Activated T-cell treated with anti-CD3 and anti-CD28 coated beads for 24 hours (primary cell): Measurements from ENCODE around the gene HCN1.
"Not testable (repeated sequence)": the region's sequence is repeated elsewhere in the genome, so short reads cannot be mapped to it uniquely, and the experiment has no call there.

ENCODE experiments used
- DNase-seq: peaks from one replicate; pipeline ENCODE4 v3.0.0-alpha.2; 2020; ENCODE audit warnings: low read depth

Gene HCN1

DNA sequence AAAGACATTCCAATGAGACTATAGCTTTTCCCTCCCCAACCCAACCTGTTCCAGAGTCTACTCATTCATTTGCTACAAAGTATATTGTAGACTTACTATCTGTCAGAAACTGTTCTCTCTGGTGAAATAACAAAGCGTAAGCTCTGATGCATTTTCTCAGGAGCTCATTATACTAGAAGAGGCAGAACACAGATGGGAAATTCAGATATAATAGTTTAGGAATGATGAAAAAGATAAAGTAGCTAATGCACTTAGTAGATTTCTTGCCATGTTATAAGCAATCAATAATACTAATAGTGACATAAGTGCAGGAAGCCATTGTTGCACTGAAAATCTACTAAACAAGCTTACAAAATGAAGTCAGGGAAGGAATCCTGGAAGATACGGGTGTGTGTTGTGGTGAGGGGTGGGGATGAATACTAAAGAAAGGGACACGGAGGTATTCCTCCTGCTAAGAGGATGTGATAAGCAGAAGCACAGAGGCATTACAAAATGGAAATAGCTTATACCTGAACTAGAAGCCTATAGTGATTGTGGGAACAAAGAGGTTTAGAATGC is 78.2 kb downstream of the HCN1 start:
- no peak for DNase-seq

DNA sequence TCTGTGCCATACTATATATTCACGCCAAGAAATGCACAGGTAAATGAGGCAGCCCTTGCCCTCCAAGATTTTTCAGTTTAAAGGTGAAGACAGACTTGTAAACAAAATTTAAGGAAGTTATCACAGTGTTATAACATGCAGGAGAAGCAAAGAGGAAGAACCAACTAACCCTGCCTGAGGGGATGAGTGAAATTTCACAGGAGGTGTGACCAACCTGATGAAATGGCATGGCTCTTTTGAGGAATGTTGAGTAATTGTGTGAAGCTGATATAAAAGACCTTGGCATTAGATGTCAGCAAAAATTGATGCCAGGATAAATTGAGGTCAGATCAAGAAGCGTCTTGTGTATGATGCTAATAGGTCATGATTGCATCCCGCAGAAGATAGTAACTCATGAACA is 86.5 kb downstream of the HCN1 start:
- no peak for DNase-seq

DNA sequence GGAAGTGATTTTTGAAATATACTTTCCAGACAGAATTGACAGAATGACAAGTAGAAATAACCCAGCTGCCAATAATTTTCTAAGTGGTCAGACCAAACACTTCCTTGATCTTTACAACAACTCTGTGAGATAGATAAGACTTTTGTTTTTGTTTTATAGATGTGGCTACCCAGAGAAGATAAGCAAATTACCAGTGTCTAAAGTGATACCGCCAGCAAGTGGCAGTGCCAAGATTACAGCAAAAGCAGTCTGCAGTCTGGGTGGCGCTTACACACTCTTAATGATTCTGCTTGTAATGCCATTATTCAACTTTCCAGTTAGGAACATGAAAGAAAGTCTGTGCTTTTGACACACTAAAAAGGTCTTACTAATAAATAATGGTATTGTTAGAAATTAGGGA is 92.1 kb downstream of the HCN1 start:
- DNase-seq = no peak

DNA sequence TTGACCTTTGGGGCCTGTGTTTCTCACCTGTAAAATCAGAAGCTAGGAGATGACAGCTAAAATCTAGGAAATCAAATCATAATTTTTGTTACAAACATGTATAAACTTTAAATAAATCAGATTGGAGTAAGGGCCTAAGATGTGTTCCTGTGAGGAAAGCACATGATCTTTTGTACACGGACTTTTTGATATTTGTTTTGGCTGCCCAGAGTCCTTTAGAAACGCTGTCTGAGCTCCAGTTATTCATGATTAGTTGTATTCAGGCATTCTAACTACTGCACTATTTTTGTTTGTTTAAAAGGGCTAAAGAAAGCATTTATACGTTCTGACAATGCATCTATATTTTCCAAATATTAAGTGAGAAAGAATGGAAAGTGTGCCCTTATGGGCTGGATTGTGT is 94.8 kb downstream of the HCN1 start:
- DNase-seq = no peak

DNA sequence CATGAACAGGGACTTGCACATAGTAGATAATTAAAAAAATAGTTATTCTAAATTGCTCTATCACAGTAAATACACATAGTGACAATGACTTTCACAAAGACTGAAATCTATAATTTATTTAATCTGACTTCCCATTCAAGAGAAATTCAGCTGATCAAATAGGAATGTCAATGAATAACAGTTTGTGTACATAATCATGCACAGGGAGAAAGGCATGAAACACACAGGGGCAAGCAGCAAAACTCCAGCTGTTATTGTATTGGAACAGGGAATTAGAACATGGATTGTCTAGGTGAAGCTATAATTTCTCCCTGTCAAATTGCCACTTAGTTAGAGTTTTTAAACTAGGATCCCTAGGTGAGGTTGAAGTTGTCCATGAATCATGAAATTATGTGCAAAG is 99.9 kb downstream of the HCN1 start:
- no peak for DNase-seq

DNA sequence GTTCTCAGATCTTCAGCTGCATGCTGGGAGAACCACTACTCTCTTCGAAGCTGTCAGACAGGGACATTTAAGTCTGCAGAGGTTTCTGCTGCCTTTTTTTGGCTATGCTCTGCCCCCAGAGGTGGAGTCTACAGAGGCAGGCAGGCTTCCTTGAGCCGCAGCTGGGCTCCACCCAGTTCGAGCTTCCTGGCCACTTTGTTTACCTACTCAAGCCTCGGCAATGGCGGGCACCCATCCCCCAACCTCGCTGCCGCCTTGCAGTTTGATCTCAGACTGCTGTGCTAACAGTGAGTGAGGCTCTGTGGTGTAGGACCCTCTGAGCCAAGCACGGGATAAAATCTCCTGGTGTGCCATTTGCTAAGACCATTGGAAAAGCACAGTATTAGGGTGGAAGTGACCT is 110.2 kb downstream of the HCN1 start:
- DNase-seq = not testable (repeated sequence)

DNA sequence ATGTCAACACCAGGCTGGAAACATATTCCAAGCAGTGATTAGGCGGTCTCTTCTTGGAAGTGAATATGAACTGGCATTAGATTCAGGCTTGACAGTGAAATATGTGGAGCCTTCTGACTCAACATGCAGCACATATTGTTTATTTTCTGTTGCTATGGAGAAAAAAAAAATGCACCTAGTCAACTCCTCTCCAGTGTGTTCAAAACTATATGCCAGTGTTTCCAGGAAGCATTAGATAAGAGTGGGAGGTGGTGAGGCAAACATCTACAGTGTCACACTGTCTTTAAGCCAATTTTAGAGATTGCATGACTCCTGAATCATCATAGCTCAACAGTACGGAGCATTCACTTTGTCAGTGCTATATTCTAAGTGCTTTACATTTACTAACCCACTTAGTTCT is 117.9 kb downstream of the HCN1 start:
- DNase-seq = no peak

DNA sequence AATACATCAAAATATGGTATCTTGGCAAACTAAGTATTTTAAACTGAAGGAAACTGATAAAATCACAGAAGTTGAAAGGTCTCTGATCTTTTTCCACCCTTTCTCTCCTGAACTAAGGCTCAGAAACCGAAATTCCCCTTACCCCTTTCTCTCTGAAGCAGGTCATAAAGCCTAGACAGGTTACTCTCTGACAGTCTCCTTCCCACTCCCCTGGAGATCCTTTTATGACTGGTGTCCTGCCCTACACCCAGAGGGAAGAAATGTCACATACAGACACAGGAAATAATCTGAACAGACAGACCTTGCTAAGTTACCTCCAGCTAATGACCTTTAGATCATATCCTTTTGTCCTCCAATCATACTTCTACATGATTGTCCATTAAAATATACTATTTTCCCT is 127.4 kb downstream of the HCN1 start:
- no peak for DNase-seq

DNA sequence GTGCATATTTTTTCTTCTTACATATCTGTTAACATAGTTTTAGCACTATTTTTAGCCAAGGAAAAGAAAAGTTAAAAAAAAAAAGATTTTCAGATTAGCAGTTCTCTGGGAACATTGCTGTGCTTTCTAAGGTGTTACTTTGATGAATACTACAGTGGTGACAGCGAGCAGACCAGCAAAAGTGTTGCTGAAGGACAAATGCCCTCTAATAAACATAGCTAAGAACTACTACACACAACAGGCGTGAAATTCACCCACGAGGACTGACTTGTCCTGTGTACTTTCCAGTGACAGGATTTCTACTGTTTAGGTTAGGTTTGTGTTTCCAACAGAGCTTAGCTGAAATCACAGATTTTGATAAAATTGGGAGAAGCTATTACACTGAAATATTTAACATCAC is 153.8 kb downstream of the HCN1 start:
- no peak for DNase-seq

DNA sequence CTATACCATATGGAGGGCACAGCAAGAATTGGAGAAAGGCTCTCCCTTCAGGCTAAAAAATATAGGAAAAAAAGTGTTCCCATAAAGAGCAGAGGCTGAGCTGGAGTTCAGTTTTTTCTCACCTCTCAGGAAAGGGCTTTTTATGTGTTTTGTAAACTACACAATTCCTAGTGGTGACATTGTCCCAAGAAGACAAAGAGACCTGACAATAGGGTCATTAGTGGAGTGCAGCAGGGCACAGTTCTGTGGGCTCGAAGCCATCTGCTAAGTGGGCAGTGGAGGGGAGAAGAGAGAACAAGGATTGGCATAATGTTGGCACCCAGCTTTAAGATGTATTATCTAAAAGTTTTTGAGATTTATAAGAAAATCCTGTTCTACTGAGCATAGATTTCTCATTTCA is 162.5 kb downstream of the HCN1 start:
- DNase-seq = no peak

DNA sequence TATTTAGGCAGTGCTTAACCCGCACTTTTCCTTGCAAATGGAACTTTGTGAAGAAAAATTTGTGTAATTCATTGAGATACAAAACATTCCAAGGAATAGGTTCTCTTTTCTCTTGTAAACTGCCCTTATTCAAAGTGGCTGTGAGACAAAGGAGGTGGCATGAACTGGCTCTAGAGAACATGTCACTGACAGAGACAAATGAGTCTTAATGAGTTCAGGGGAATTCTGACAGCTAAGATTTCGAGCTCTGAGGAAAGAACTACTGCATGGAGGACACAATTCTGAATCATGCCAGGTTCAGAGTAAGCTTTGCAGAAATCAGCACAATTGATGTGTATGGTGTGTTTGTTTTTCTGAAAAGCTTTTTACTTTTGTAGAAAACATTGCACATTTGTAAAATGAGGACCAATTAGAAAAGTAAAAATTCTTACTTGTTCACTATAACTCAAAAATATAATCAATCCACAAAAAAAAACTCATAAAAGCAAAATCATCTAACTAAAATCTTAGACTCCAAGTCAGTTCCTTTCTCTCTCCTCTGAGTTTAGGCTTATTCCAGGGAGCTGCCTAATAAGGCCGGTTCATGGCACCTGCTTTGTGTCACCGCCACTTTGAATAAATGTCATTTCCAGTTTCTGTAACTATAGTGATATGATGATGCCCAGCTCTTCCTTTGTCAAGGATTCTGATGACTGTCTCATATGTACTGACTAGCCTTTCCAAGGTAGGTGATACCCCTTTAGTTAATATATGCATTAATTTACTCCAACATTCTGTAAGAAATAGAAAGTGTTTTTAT is 163.2 kb downstream of the HCN1 start:
- DNase-seq = no peak

DNA sequence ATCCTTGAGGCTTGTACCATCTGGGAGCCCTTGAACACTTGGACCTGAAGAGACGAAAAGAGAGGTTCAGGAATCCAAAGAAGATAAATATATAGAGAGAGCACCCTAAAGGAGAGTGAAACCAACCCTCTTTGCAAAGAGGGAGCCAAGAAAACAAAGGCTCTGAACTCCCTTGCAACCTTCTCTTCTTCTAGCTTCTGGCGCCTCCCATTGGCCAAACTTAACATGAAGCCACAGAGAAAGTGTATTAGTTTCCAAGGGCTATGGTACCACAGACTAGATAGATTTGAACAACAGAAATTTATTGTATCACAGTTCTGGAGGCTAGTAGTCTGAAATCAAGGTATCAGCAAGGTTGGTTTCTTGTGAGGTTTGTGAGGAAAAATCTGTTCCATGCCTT is 175.1 kb downstream of the HCN1 start:
- DNase-seq = no peak

DNA sequence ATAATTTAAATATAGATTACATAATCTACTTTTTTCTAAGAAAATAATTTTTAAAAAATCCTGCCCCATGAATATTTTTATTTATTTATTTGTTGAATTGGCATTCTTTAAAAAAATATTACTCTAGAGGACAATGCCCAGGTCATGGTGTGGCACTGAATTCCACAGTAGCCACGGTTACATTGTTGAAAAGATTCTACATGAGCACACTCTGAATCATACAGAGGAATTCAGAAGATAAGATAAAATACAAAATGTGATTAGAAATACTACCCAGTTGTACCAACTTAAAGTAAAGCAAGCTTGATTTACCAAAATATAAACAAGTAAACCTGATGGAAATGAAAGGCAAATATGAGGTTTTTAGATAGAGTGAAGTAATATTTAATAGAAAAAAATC is 183.7 kb downstream of the HCN1 start:
- no peak for DNase-seq

DNA sequence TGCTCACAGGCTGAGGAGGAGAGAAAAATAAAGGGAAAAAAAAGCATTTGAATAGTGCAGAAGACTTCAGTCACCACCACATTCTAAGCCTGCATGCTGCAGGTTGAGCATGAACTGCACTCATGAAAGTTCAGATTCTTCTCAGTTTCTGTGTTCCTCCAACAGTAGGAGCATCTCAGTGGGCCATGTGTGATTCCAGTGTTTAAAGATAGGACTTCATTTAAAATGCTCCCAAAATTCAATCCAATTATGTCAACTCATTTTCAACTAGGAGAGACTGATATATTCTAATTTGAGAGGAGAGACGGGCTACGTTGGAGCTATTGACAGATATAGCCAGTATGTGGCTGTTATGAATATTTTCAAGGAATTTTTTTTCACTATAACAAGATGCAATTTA is 186.8 kb downstream of the HCN1 start:
- no peak for DNase-seq

DNA sequence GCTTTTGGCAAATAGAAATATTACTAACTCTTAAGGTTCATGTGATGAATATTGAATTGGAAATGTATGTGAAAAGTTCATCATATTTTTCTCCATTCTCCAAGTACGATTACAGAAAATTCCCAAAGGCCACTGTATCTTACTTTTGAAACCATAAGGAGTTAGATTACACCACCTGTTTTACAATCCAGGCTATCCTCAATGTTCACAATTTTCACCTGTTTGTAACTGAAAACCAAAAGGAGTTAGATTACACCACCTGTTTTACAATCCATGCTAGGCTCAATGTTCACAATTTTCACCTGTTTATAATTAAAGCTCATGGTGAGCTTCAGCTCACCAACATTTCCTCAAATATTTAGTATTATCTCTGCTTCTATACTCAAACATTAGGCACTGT is 188.0 kb downstream of the HCN1 start:
- no peak for DNase-seq

DNA sequence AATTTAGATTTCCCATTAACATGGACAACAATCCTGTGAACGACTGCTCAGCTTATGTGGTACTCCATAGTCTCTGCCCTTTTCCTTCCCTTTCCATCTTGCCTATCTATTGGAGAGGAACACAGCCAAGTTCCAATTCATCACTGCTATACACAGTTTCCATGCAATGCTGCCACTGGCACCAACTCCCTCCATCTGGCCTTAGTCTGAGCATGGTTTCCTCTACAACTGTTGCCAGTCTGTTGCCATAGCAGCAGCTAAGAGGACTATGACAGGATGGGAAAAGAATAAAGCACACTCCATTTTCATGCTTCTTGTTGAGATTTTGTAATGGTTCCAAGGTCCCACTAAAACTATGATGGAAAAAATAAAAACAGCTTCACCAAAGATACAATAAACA is 189.0 kb downstream of the HCN1 start:
- DNase-seq = no peak

DNA sequence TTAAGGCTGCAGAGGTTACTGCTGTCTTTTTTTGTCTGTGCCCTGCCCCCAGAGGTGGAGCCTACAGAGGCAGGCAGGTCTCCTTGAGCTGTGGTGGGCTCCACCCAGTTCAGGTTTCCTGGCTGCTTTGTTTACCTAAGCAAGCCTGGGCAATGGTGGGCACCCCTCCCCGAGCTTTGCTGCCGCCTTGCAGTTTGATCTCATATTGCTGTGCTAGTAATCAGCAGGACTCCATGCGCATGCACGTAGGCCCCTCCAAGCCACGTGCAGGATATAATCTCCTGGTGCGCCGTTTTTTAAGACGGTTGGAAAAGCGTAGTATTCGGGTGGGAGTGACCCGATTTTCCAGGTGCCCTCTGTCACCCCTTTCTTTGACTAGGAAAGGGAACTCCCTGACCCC is 197.2 kb downstream of the HCN1 start:
- DNase-seq = not testable (repeated sequence)

DNA sequence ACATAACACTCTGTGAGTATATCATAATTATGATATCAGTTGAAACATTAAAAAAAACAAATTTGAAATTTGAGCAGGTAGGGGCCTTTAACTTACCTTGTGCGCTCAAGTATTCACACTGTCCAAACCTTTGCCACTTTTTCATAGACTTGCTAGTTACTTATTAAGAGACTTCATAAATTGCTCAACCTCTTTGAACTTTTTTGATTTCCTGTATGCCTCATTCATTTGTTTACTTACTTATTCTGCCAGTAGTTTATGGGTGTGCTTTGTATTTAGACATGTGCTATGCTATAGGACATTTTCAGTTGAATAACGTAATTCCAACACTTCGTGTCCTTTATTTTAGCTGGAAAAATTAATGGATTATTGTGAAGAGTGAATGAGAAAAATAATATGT is 204.8 kb downstream of the HCN1 start:
- DNase-seq = no peak

DNA sequence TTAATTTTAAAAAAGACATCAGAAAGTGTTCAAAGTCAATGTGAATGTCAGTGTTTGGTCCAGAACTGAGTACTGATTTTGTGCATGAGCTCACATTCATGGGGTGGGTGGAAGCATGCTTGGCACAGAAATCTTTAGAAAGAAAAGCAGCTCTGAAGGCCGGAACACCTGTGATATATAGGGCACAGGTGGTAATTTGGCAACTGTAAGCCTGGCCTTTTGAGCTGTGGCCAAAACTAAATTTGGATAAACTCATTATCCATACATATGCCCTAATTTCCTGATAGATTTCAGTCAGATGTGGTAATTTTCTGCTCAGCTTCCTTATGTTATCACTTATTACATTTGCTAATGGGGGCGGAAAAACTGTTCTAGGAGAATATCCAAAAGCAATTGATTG is 211.4 kb downstream of the HCN1 start:
- no peak for DNase-seq

DNA sequence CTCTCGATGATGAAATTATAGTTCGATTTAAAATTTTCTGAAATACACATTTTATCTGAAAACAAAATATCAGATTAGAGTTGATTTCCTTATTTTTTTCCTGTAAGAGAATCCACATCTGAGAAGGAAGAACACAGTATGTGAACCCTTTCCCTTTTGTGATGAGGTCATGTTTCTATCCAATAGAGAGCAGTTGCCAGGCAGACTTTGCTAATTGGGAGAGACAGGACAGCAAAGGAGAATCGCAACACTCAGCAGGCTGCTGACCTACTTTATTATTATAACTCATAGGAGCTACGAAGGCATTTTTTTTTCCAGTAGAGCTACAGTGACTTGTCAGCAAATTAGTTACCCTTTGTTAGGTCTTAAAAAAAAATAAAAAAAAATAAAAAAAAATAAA is 242.1 kb downstream of the HCN1 start:
- DNase-seq = no peak

DNA sequence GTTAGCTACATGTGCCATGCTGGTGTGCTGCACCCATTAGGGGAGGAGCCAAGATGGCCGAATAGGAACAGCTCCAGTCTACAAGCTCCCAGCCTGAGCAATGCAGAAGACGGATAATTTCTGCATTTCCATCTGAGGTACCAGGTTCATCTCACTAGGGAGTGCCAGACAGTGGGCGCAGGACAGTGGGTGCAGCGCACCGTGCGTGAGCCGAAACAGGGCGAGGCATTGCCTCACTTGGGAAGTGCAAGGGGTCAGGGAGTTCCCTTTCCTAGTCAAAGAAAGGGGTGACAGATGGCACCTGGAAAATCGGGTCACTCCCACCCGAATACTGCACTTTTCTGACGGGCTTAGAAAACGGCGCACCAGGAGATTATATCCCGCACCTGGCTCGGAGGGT is 251.3 kb downstream of the HCN1 start:
- not testable (repeated sequence) for DNase-seq

DNA sequence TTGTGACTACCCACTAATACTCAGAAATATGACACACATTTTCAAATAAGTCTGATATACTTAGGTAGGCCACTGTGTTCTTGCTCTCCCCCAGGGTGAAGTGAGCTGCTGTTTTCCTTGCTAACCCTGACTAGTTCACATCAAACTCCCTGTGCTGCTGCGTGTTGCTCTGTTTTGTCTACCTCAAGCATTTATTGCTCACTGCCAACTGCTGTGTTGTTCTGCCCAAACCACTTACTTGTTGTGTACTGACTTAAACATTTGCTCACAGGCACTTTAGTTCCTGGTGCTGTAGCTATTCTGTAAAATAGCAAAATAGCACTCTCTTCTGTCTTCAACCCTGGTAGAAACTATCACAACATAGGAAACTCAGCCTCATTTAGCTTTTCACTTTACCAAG is 255.7 kb downstream of the HCN1 start:
- no peak for DNase-seq

DNA sequence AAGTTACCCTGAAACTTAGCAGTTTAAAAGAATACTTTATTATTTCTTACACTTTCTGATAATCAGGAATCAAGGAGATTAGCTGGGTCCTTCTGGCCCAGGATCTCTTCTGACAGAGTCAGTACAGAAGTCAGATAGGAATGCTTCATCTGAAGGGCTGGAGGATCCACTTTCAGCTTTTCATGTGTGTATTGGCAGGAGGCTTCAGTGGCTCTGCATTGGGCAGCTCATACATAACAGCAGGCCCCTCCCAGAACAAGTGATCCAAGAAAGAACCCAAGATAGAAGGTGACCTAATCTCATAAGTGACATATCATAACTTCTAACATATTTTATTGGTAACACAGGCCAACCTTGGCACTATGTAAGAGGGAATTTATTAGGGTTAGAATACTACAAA is 258.4 kb downstream of the HCN1 start:
- no peak for DNase-seq

DNA sequence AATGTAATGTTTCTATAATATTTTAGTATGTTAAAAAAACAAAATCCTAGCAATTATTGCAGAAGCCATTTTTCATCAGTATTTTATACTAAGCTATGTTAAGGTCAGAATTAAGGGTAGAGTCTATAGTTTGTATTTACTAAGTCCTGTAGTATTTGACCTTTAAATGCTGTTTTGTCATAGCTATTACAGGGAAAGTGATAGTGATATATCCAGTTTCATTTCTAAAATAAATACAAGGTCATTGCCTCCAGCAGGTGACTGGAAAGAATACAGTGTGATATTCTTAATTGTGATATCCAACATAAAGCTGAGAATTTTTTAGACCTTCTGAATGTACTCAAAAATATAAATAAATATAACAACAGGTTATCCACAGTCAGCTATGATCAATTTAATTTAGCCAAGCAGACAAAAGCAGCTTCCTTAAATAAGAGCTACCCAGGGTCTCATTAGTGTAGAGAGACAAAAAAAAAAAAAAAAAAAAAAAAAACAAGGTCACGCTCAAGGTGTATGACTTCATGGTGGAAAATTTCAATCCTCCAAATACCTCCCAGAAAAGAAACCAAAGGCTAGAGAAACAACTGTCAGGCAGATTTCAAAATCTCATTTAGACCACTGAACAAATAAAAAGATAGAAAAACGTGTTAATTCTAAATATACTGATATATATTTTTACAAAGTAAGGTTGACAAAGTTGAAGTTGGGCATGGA is 278.7 kb downstream of the HCN1 start:
- no peak for DNase-seq
